GM21619 (cell line): ENCODE results near the gene SERPINB8.

Experiments
- ATAC-seq: cut with Tn5 transposase; IDR thresholded peaks from one replicate; pipeline ENCODE4 v1.9.1; 2021; ENCODE audit not compliant: unreplicated experiment

The SERPINB8 gene

DNA sequence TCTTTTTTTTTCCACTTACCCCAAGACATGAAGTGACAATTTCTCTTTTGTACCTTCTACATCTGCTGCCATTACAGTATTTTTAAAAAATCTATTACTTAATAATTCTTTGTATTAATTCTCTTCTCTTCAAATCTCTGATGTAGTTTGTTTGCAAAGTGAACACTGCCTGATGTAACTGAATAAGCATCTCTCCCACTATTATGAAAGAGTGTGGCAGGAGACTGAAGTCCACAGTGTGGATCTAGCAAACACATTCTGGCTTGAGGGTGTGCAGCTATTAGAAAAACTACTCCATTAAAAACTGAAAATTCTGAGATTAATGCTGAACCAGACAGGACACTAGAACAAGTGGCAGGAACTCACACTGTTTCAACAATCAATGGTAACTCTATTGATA, 5.0 kb upstream of the SERPINB8 start:
- ATAC-seq = no peak

DNA sequence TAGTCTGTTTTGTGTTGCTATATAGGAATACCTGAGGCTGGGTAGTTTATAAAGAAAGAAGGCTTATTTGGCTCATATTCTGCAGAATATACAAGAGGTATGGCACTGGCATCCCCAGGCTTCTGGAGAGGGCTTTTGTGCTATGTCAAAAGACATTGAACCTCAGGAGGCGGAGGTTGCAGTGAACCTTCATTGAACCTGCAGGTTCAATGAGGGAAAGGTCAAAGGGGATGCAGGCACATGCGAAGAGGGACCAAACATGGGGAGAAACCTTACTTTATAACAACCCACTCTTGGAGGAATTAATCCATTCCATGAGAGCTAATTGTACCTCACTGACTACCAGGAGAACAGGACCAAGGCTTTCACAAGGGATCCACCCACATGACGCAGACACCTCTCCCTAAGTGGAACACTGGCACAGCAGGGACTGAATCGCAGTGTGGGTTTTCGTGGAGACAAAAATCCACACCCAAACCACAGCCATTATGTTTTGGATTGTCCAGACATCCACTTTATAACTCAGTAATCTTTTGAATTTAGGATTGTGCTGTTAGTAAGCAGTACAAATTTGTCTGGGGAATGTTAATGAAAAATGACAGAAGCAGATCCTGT, 4.1 kb upstream of the SERPINB8 start:
- ATAC-seq = no peak

- ATAC-seq = peak; percentile 1
Measured at GRCh38 chr18:63970809-63971205, 926 bp downstream of the SERPINB8 start.

DNA sequence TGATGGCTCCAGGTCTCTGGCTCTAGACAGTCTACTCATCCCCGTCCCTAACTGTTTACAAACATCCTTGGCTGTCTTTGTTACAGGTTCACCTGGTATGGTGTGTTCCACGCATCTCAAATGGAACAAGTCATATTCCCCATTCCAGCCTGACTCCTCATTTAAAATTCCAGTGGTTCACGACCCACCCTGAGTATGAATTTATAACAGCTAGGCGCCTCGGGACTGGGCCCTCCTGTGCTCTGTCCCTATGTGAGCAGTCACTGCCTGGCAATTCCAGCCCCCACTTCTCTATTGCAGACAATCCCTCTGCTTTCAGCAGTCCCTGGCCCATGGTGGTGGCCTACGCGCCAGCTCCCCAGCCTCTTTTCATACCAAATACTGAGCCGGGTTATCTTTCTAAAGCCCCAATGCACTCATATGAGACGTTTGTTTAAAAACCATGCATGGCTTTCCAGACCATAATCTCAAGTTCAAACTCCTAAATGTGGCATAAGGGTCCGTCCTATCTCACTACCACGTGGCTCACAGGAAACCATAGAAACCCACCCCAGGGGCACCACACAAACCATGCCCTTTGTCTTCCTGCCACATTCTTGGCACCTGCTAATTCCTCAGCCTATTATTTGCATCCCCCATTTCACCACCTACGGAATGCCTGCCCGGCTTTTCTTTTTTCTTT, 1.6 kb downstream of the SERPINB8 start:
- ATAC-seq = no peak

DNA sequence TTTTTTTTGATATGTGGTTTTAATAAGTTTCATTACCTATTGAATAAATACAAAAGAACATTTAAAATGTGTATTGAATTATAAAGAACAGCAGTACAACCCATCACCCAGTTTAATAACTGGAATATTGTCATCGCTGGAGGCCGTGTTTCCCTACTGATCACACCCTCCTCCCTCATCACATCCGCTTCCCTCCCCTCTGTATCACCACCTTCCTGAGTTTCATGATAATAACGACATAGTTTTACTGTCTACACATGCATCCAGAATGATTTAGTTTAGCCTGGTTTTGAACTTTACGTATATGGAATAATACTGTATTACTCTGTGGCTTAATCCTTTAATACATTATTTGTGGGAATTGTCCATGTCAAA, 2.1 kb downstream of the SERPINB8 start:
- no peak for ATAC-seq

- ATAC-seq = no peak
Measured at GRCh38 chr18:63974991-63975390, 5.1 kb downstream of the SERPINB8 start.

DNA sequence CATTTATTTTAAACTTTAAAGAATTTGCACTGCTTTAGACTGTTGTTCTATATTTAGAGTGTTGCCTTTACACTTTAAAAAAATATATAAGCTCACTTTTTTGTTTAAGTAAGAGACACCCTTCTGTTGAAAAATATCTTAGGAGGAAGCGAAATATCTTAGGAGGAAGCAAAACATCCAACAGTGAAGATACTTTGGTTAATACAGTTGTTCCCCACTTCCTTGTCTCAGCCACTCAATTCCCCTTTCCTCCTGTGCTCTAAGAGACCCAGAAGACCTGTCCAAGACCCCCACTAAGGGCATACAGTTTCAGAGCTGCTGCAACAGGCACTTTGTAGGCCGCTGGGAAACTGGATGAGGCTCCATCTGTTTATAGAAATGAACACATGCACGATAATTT, 5.7 kb downstream of the SERPINB8 start:
- no peak for ATAC-seq

DNA sequence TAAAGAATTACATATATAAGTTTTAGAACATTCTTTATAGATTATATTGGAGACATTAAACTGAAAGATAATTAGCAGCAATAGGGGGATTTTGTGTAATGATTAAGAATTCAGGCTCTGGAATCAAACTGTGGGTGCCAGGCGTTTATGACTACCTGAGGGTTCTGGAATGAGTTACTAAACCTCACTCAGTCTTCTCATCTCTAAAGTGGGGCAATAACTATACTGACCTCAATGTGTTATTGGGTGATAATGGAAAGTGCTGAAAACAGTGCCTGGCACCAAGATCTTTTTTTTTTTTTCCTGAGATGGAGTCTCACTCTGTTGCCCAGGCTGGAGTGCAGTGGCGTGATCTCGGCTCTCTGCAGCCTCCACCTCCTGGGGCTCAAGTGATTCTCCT, 7.2 kb downstream of the SERPINB8 start:
- no peak for ATAC-seq

DNA sequence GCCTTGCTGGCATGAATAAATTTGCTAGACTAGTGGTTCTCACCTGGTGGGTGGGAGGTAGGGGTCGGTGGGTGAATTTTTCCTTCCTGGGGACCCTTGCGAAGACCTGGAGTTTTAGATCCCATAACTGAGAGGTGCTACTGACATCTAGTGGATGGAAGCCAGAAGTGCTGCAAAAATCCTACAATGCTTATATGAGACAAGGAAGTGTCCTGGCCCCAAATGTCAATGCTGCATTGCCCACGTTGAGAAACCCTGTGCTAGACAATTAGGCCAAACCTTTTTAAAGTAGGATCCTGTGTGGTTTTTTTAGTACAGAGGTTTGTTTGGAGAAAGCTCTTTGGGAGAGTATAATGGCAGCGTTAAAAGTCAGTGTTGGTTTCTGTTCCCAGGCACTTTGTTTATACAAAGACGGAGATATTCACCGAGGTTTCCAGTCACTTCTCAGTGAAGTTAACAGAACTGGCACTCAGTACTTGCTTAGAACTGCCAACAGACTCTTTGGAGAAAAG, 9.6 kb downstream of the SERPINB8 start:
- ATAC-seq = peak; percentile 78

DNA sequence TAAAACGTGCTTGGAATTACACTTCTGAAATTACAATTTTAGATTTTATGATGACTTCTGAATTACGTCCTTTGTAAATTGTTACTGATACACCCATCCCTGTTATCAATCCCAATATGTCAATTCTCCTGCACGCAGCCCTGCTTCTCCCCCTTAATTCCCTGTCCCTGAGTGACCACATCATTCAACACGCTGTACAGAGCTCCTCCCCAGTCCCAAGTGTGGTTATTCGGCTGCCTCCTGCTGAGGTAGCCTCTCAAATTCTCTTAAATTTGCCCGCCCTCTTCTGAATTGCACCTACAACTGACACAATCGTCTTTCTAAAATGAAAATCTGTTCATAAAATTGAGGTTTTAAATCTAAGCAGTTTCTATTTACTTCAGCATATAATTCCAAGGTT, 10.1 kb downstream of the SERPINB8 start:
- no peak for ATAC-seq

GRCh38 chr18:63980896-63981460, 11.1 kb downstream of the SERPINB8 start:
- no peak for ATAC-seq

GRCh38 chr18:63981719-63982118, 11.8 kb downstream of the SERPINB8 start:
- no peak for ATAC-seq

DNA sequence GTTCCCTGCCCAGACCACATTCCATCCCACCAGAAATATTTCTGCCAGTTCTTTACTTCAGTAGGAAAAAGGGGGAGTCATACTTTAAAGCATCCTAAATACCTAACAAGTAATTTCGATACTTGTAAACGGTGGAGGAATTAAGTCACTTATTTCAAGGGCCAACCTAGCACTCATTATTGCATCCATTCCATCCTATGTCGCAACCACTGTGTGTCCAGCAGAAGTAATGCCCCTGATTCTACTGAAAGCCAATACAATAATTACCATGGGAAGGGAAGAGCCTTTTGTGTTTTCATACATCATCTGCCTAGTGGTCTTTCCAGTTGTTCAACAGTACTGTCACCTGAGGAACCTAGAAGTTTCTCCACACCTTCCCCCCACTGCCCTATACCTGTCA, 12.5 kb downstream of the SERPINB8 start:
- no peak for ATAC-seq

DNA sequence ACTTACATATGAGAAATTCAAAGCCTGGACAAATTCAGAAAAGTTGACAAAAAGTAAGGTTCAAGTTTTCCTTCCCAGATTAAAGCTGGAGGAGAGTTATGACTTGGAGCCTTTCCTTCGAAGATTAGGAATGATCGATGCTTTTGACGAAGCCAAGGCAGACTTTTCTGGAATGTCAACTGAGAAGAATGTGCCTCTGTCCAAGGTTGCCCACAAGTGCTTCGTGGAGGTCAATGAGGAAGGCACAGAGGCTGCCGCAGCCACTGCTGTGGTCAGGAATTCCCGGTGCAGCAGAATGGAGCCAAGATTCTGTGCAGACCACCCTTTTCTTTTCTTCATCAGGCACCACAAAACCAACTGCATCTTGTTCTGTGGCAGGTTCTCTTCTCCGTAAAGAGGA, 17.0 kb downstream of the SERPINB8 start:
- ATAC-seq = no peak

GRCh38 chr18:63987743-63988142, 17.9 kb downstream of the SERPINB8 start:
- no peak for ATAC-seq

DNA sequence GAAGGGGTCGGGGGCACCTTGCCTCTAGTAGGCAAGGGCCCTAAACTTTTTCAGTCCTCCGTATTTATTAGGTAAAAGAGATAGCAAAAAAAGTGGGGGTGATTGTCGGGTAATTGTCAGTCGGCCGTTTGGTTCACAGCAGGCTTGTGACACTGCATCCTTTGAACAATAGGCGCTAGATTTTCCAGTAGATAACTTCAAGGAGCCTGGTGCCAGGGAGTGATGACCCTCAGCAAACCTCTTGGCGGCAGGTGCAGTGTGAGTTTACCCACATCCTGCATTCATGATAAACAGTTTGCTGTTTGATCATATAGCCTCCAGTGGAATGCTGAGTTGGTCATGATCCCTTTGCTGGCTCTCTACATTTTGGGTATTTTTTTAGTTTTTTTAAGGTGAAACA, 22.9 kb downstream of the SERPINB8 start:
- ATAC-seq = no peak

DNA sequence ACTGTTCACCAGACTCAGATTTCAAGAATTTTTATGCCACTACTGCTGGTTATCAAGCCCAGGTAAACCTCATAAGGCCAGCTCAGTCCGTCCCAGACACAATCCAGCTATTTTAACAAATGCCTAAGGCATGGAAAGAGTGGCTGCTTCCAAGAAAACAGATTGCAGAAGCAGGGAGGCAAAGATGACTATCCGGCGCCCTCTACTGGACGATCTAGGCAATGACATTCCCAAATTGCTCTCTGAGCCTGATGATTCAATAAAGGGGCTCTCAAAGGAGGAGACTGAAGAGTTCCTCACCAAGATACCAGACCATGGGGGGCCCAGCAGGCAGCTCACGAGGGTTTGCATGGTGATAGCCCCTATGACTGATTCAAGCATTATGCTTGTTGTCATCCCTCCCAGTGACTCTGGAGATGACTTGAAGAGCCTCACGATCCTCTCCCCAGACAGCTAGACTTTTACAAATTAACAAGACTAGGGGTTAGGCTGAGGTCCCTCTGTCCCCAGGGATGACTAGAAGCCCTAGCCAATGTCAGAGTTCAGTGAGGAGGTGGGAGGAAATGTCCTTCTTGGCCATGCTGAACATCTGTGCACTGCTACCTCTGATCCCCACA, 25.0 kb downstream of the SERPINB8 start:
- no peak for ATAC-seq

DNA sequence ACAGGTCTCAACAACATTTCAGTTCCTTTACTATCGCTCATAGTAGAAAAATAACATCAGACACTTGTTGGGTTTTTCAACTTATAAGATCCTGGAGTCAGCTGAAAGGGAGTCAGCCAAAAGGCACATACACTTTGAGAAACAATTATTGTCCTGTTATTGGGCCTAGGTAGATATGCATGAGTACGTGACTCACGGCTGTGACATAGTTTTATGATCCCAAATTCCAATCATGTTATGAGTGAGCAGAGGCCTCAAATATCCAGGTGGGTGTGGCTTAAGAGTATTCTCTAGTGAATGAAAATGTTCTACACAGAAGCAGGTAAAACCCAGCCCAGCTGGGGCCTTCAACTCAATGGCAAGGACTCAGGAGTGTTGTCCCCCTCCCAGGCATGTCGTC, 27.2 kb downstream of the SERPINB8 start:
- no peak for ATAC-seq

DNA sequence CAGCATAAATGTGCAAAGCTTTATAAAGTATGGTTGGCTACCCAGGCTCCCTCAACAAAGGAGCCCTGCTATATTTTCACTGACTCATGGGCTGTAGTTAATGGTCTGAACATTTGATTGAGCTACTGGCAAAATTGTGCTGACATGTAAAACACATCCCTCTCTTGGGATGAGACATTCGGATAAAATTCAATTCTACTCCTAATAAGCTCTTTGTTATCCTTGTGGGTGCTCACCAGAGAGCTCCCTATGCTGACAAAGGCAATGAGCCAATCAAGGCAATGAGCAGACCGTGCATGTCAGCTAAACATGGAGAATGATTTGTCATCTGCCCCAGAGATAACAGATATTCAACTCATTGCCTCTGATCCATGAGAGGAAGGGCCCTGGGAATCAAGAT, 27.7 kb downstream of the SERPINB8 start:
- ATAC-seq = no peak

- ATAC-seq = no peak
Measured at GRCh38 chr18:63999871-64000270, 30.0 kb downstream of the SERPINB8 start.

- no peak for ATAC-seq
Measured at GRCh38 chr18:64002581-64002980, 32.7 kb downstream of the SERPINB8 start.

GRCh38 chr18:64009305-64009704, 39.4 kb downstream of the SERPINB8 start:
- ATAC-seq = no peak
